Spinal cord (tissue), 10 donors: ENCODE measurements around the gene CMIP. TPM values are rescaled to one million over a fixed set of nuclear protein-coding genes. Genes with fewer than 3 reads are reported as not detected.

Experiments used
- DNase-seq, 6 donors: peaks; one replicate each; pipeline versions ENCODE4 v3.0.0 to v3.0.0-alpha.2; 2013 to 2015; ENCODE audit warnings: low spot score in 6 of 6, low read depth in 4 of 6
- H3K27ac ChIP-seq: one replicate; pipeline ENCODE4 v1.5.1; 2013; ENCODE audit warnings: low read depth, low read length, control low read depth
- H3K27me3 ChIP-seq: one replicate; pipeline ENCODE4 v1.6.1; 2013; ENCODE audit warnings: low read length; ENCODE audit not compliant: control insufficient read depth, insufficient read depth
- H3K36me3 ChIP-seq: one replicate; pipeline ENCODE4 v1.6.1; 2013; ENCODE audit warnings: low read length; ENCODE audit not compliant: control insufficient read depth, insufficient read depth
- H3K4me1 ChIP-seq: one replicate; pipeline ENCODE4 v1.6.1; 2013; ENCODE audit warnings: low read length; ENCODE audit not compliant: control insufficient read depth, insufficient read depth
- H3K4me3 ChIP-seq: one replicate; pipeline ENCODE4 v1.5.1; 2013; ENCODE audit warnings: low read depth, low read length, control low read depth
- H3K9me3 ChIP-seq: one replicate; pipeline ENCODE4 v1.6.1; 2013; ENCODE audit warnings: low read length; ENCODE audit not compliant: control insufficient read depth, insufficient read depth
- WGBS: methylation state at CpG from one replicate; pipeline ENCODE4 v1.1.5; 2013; ENCODE audit warnings: missing lambda C conversion rate; ENCODE audit not compliant: insufficient coverage; 5-methylcytosine and 5-hydroxymethylcytosine counted together
- polyA plus RNA-seq, 2 donors: library from polyadenylated mRNA; unstranded; fragments of 120-200 nt; gene quantifications; one replicate each; pipeline ENCODE4 v1.2.1, GENCODE V29; 2013; ENCODE audit not compliant: insufficient read length in 2 of 2
- total RNA-seq, 2 donors: library from RNA; depleted of rRNA in 1 of 2; stranded (reverse); fragments of 120-200 nt in 1 of 2; fragments of >200 nt in 1 of 2; gene quantifications; one replicate each; pipeline versions ENCODE4 v1.2.3 to v1.2.4, GENCODE V29; 2013 to 2014
- donor health status: healthy.

The CMIP gene
- total and polyA plus RNA-seq, 4 donors = 20.6 to 151 (median 100) TPM

GRCh38 chr16:81445143-81445961, 744 bp downstream of the CMIP start:
- peak in 2 of 6 donors; percentile 62 to 70 for DNase-seq
- Histone ChIP-seq H3K27me3 (no peaks in the 10 kb centered on the region), H3K36me3 (peaks cover 4% of the 10 kb centered on the region)

GRCh38 chr16:81445966-81446906, 1.6 kb downstream of the CMIP start:
- peak in 2 of 6 donors; percentile 78 to 81 for DNase-seq
- Histone ChIP-seq H3K36me3 (peaks cover 4% of the 10 kb centered on the region), H3K9me3 (no peaks in the 10 kb centered on the region), H3K4me1 (peaks cover 46% of the 10 kb centered on the region), H3K27me3 (no peaks in the 10 kb centered on the region), H3K27ac (peak overlapping the region; percentile 64), H3K4me3 (peak overlapping the region; percentile 73)
- 0% methylated on average over 15 of the region's 23 CpGs for WGBS

More at GRCh38 chr16:81445143-81445961, 744 bp downstream of the CMIP start:
- H3K27ac ChIP-seq = peak overlapping the region; percentile 64
- H3K4me3 ChIP-seq = peak overlapping the region; percentile 73
- WGBS = 0% methylated on average over 51 of the region's 62 CpGs
- peaks cover 46% of the 10 kb centered on the region for H3K4me1 ChIP-seq
- no peaks in the 10 kb centered on the region for H3K9me3 ChIP-seq

DNA sequence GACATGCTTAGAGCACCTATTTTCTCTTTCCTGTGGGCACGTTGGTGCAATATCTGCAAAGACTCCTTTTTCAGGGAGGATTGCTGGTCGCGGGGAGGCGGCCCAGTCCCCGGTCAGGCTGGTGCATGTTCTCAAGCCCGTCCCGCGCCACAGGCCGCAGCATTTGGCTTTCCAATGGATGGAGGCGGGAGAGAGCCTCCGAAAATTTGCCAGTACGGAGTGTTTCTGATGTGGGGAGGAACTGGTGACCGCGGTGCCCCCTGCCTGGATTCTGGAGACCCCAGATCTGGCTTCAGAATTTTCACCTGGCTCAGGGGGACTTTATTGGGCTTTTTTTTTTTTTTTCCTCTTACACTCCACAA, 2.3 kb downstream of the CMIP start:
- WGBS = 13% methylated on average over 14 of the region's 14 CpGs
- Histone ChIP-seq H3K9me3 (no peaks in the 10 kb centered on the region), H3K27ac (peak overlapping the region; percentile 64), H3K36me3 (peaks cover 4% of the 10 kb centered on the region), H3K27me3 (no peaks in the 10 kb centered on the region), H3K4me3 (peak overlapping the region; percentile 73), H3K4me1 (peaks cover 51% of the 10 kb centered on the region)
- DNase-seq = peak in 2 of 6 donors; percentile 43 to 53

GRCh38 chr16:81447383-81448101, 2.9 kb downstream of the CMIP start:
- peak overlapping the region; percentile 73 for H3K4me3 ChIP-seq
- no peaks in the 10 kb centered on the region for H3K27me3 ChIP-seq
- H3K36me3 ChIP-seq = peaks cover 4% of the 10 kb centered on the region
- H3K27ac ChIP-seq = no peak overlapping the region
- H3K9me3 ChIP-seq = no peaks in the 10 kb centered on the region
- WGBS = 47% methylated on average over 11 of the region's 17 CpGs
- DNase-seq = peak in 2 of 6 donors; percentile 25 to 37
- H3K4me1 ChIP-seq = peaks cover 56% of the 10 kb centered on the region

DNA sequence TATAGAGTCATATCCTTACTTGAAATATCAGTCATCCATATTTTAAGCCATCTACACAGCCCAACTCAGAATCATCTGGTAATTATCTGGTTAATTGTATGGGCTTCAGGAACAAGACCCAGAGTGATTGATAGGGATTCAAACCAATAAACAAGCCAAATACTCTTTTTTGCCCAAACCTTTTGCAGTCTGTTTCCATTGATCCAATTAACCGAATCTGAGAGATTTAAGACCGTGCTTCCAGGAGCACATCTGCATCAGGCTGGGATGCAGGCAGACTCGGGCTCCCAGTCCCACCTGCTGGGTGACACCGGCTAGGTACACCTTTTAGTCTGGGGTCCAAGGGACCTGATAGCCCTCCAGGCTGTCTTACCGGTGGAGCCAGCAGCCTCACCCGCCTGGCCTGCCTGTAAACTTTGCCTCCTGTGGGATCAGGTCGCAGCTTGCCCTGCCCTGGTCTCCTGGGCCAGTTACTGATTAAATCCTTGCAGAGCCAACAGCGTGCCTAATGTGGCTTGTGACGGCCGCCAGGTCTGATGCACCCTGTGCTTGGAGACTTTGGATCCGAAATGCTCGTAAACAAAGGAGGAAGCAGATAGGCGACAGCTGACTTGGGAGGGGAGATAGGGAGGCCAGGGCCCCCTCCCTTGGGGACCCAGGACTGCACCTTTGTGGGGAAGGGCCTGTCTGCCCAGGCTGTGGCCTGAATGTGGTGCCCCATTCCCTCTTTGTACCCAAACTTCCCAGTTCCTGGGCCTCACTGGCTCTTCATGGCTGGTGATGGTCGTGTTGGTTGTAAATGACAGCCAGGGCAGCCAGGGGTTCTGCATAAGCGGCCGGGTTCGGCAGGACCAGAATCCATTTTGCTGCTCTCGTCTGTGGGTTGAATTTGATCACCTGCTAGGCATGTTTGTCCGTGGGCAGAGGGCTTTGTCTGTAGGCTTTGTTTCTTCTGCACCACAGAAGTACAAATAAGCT, 3.8 kb downstream of the CMIP start:
- DNase-seq = peak in 2 of 6 donors; percentile 43 to 68
- peaks cover 4% of the 10 kb centered on the region for H3K36me3 ChIP-seq
- H3K27me3 ChIP-seq = no peaks in the 10 kb centered on the region
- no peaks in the 10 kb centered on the region for H3K9me3 ChIP-seq
- H3K4me3 ChIP-seq = peak overlapping the region; percentile 16
- WGBS = 23% methylated on average over 17 of the region's 19 CpGs
- H3K4me1 ChIP-seq = peaks cover 63% of the 10 kb centered on the region
- H3K27ac ChIP-seq = no peak overlapping the region

DNA sequence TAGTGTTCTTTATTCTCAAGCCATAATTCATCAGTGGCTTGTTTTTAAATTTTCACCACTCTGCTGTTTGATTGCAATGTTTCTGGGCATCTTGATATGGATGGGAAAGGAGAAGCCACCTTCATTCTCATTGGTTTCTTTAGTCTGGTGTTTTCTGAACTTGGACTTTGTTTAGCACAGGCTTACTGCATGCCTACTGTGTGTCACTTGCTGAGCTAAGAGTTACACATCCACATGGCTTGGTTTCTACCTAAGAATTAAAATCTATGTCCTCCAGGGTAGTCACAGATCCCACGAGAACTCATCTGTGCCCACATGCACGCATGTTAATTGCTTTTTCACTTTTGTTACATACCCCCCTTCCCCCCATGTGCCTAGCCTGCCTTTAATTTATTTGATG, 4.6 kb downstream of the CMIP start:
- Histone ChIP-seq H3K27me3 (no peaks in the 10 kb centered on the region), H3K9me3 (no peaks in the 10 kb centered on the region), H3K36me3 (peaks cover 4% of the 10 kb centered on the region), H3K27ac (no peak overlapping the region), H3K4me3 (no peak overlapping the region), H3K4me1 (peaks cover 61% of the 10 kb centered on the region)
- DNase-seq = no peak
- WGBS = no CpG with 5 or more reads among the region's 2 CpGs

DNA sequence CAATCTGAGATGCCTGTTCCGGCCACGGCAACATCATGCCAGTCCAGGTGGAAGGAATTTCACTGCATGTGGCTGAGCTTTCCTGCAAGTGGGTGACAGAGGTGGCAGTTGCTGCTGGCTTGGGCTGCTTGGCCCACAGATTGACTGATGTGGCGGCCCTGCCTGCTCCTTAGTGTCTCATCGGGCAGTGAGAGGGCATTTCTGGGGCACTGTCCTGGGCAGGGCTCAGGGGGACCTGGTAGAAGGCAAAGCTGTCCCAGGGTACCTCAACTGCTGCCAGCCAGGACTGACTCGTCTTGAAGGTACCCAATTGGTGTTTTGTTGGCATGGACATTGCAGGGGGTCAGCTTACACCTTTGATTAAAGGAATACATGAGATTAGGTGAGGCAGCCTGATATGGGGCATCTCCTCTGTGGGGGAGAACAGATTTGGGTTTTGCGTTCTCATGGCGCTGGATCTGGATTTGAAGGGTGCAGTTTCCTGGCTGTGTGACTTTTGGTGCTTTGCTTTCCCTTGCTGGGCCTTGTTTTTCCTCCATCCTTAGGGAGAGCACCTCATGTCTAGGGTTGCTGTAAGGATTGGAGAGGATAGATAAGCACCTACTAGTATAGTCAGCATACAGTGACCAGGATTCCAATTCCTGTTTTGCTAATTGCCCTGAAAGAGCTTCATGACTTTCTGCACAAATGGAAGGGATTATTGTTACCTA, 5.4 kb downstream of the CMIP start:
- Histone ChIP-seq H3K36me3 (peaks cover 4% of the 10 kb centered on the region), H3K27me3 (no peaks in the 10 kb centered on the region), H3K9me3 (no peaks in the 10 kb centered on the region), H3K27ac (no peak overlapping the region), H3K4me3 (no peak overlapping the region), H3K4me1 (peaks cover 61% of the 10 kb centered on the region)
- WGBS = 73% methylated on average over 7 of the region's 7 CpGs
- no peak for DNase-seq

DNA sequence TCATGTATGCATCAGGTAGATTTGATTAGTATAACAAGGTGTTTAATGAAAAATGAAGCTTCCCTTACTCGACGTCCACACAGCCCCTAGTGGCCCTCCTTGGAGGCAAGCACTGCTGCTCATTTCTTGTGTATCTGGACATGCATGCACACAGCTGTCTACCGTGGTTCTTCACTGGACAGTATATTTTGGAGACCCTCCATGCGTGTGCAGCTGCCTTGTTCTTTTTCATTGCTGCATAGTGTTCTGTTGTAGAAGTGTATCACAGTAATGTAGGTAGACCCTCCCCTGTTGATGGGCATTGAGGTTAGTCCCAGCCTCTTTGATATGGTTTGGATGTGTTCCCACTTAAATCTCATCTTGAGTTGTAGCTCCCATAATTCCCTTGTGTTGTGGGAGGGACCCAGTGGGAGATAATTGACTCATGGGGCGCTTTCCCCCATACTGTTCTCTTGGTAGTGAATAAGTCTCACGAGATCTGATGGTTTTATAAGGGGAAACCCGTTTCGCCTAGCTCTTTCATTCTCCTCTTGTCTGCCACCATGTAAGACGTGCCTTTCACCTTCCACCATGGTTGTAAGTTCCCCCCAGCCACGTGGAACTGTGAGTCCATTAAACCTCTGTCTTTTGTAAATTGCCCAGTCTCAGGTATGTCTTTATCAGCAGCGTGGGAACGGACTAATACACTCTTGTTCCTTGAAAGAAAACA, 6.3 kb downstream of the CMIP start:
- Histone ChIP-seq H3K27me3 (no peaks in the 10 kb centered on the region), H3K4me3 (no peak overlapping the region), H3K36me3 (peaks cover 10% of the 10 kb centered on the region), H3K27ac (no peak overlapping the region), H3K4me1 (peaks cover 63% of the 10 kb centered on the region), H3K9me3 (no peaks in the 10 kb centered on the region)
- 75% methylated on average over 8 of the region's 12 CpGs for WGBS
- no peak for DNase-seq
